Heart left ventricle (tissue), 16 donors: ENCODE data around the gene UBL7. TPM values are rescaled to one million over a fixed set of nuclear protein-coding genes. Genes with fewer than 3 reads are reported as not detected.
"Not testable (repeated sequence)": the region's sequence is repeated elsewhere in the genome, so short reads cannot be mapped to it uniquely, and the experiment has no call there.

ENCODE experiments used
- ATAC-seq, 4 donors: fragments of 200-7000 bp; cut with Tn5 transposase; one replicate each; pipeline ENCODE4 v1.9.1; 2020 to 2022; ENCODE audit warnings: moderate library complexity in 4 of 4, mild to moderate bottlenecking in 3 of 4, moderate number of reproducible peaks in 1 of 4
- DNase-seq, 5 donors: peaks; one replicate each; pipeline ENCODE4 v3.0.0-alpha.2; 2020
- H3K27ac ChIP-seq, 12 donors: fragments of 200-600 bp; sonication (generic) in 4 of 12; one replicate each; pipeline versions ENCODE4 v1.5.0 to v1.8.0; 2016 to 2022; ENCODE audit warnings: mild to moderate bottlenecking in 2 of 12
- H3K27me3 ChIP-seq, 9 donors: fragments of 200-600 bp; sonication (generic) in 2 of 9; one replicate each; pipeline versions ENCODE4 v1.5.1 to v1.8.0; 2016 to 2022; ENCODE audit warnings: mild to moderate bottlenecking in 3 of 9
- H3K36me3 ChIP-seq, 9 donors: fragments of 200-600 bp; sonication (generic) in 2 of 9; one replicate each; pipeline versions ENCODE4 v1.5.0 to v1.8.0; 2018 to 2022; ENCODE audit warnings: mild to moderate bottlenecking in 2 of 9
- H3K4me1 ChIP-seq, 12 donors: fragments of 200-600 bp; sonication (generic) in 4 of 12; one replicate each; pipeline versions ENCODE4 v1.5.0 to v1.8.0; 2016 to 2022; ENCODE audit warnings: mild to moderate bottlenecking in 3 of 12
- H3K4me3 ChIP-seq, 12 donors: fragments of 200-600 bp; sonication (generic) in 4 of 12; one replicate each; pipeline versions ENCODE4 v1.5.0 to v1.8.0; 2017 to 2022; ENCODE audit warnings: mild to moderate bottlenecking in 9 of 12, moderate library complexity in 4 of 12
- H3K9me3 ChIP-seq, 12 donors: fragments of 200-600 bp; sonication (generic) in 4 of 12; one replicate each; pipeline versions ENCODE4 v1.5.0 to v1.8.0; 2016 to 2022; ENCODE audit warnings: mild to moderate bottlenecking in 1 of 12
- CTCF ChIP-seq, 12 donors: fragments of 200-600 bp; sonication (generic) in 4 of 12; IDR thresholded peaks; one replicate each; pipeline versions ENCODE4 v1.5.0 to v1.8.0; 2018 to 2022; ENCODE audit warnings: antibody characterized with exemption in 12 of 12, mild to moderate bottlenecking in 5 of 12
- POLR2A ChIP-seq, 2 donors: fragments of 450-650 bp; IDR thresholded peaks; one replicate each; pipeline ENCODE4 v1.6.1; 2017; ENCODE audit warnings: antibody characterized with exemption in 2 of 2, mild to moderate bottlenecking in 2 of 2, moderate library complexity in 2 of 2
- WGBS, 4 donors: extraction: QIAGEN DNeasy Blood & Tissue Kit in 2 of 4; methylation state at CpG; one replicate each; pipeline versions ENCODE4 v1.1.5 to v1.1.7; 2013 to 2018; 5-methylcytosine and 5-hydroxymethylcytosine counted together
- intact Hi-C, 10 donors: fragments of 100-400 bp; cut with DNase I; formaldehyde crosslinking; loops; one replicate each; pipeline versions ENCODE4 v1.11.1 to v1.14.2; 2022
- polyA plus RNA-seq, 2 donors: library from polyadenylated mRNA; stranded (reverse); fragments of 200-250 nt; gene quantifications; one replicate each; pipeline ENCODE4 v1.2.3, GENCODE V29; 2013
- total RNA-seq, 9 donors: library from RNA; depleted of rRNA in 2 of 9; stranded (reverse); fragments of >200 nt in 2 of 9; fragmentation: NEBNext Ultra II Directional in 3 of 9; extraction: Animal tissue kit (Norgen Biotek cat#: 25700) in 3 of 9; gene quantifications; one replicate each; pipeline versions ENCODE4 v1.1.0 to v1.2.4, GENCODE V29; 2016 to 2023
- donor health status: ischemic (EF 13 %, LVEDD 7.1; RV severe dilation, severe dysfunction).
- donor health status: healthy with polysubstance abuse.
- donor health status: DM: no; HTN: yes; CAD: no.
- donor health status: DM: no; HTN: no; CAD: no.
- donor health status: ischemic (EF 25% LVEDD 6.9; RV normal size, moderate dysfunction).
- donor health status: ischemic (EF 25% LVEDD 5.7; RV mildly dilated, moderate dysfunction).
- donor health status: healthy.
- donor health status: DM: yes; HTN: yes; CAD: no.
- donor health status: ischemic (EF 35%, LVEDD 5.7; RV mildly dilated, moderate dysfunction).
- donor health status: nonischemic (EF 11% LVEDD 7.7; RV severe dilation, severe dysfunction).
- donor health status: DM: yes; HTN: yes; CAD: no.
- donor health status: PGD.
- donor health status: ischemic (EF 29% LVEDD 5.4; RV normal size, mild dysfunction).
- donor health status: nonischemic (EF 23%, LVEDD 6.1; RV moderate dilation, normal function).

Gene UBL7
- total and polyA plus RNA-seq, 11 donors = 40.6 to 102 (median 49.5) TPM

GRCh38 chr15:74464216-74464615 is 3.3 kb upstream of the UBL7 start:
- H3K9me3 ChIP-seq = peaks cover 0 to 9% (median 0%) of the 10 kb centered on the region in 12 donors
- intact Hi-C loops = loop anchor here in 9 of 10 donors (5.0 to 10.0 kb wide), 4 partner anchors 73 to 153 kb away; partner anchors contain the start of genes CLK3 (in 7 of the 9) and ARID3B (in 3 of the 9)

GRCh38 chr15:74463634-74464033 is 2.7 kb upstream of the UBL7 start:
- Histone ChIP-seq H3K4me1 (peaks cover 0 to 22% (median 11%) of the 10 kb centered on the region in 12 donors), H3K9me3 (peaks cover 0 to 9% (median 0%) of the 10 kb centered on the region in 12 donors), H3K27ac (no peak overlapping the region), H3K36me3 (peaks cover 0 to 6% (median 2%) of the 10 kb centered on the region in 9 donors), H3K27me3 (no peaks in the 10 kb centered on the region), H3K4me3 (no peak overlapping the region)
- no peak for TF ChIP-seq POLR2A (IDR thresholded peaks at IDR 0.05)
- no peak for TF ChIP-seq CTCF (IDR thresholded peaks at IDR 0.05)
- intact Hi-C loops = loop anchor here in 9 of 10 donors (5.0 to 10.0 kb wide), 4 partner anchors 74 to 154 kb away; partner anchors contain the start of genes CLK3 (in 7 of the 9) and ARID3B (in 3 of the 9)
- DNase-seq = no peak
- no peak for ATAC-seq

More at GRCh38 chr15:74464216-74464615, 3.3 kb upstream of the UBL7 start:
- no peak for ATAC-seq
- WGBS, 4 donors = 68 to 80% (median 72%) methylated on average over 2 of the region's 2 CpGs
- peaks cover 0 to 22% (median 11%) of the 10 kb centered on the region in 12 donors for H3K4me1 ChIP-seq
- TF ChIP-seq POLR2A (IDR thresholded peaks at IDR 0.05) (no peak), CTCF (IDR thresholded peaks at IDR 0.05) (no peak)
- H3K27ac ChIP-seq = no peak overlapping the region
- no peak for DNase-seq
- no peaks in the 10 kb centered on the region for H3K27me3 ChIP-seq
- no peak overlapping the region for H3K4me3 ChIP-seq
- peaks cover 0 to 5% (median 0%) of the 10 kb centered on the region in 9 donors for H3K36me3 ChIP-seq

GRCh38 chr15:74461847-74462511 is 1.0 kb upstream of the UBL7 start:
- no peak for TF ChIP-seq POLR2A (IDR thresholded peaks at IDR 0.05)
- no peak for TF ChIP-seq CTCF (IDR thresholded peaks at IDR 0.05)
- no peaks in the 10 kb centered on the region for H3K27me3 ChIP-seq
- peak overlapping the region; percentile 57 to 96 (median 78) for H3K4me3 ChIP-seq
- intact Hi-C loops = loop anchor here in 9 of 10 donors (5.0 to 10.0 kb wide), 4 partner anchors 75 to 155 kb away; partner anchors contain the start of genes CLK3 (in 7 of the 9) and ARID3B (in 3 of the 9)
- DNase-seq (no peak), ATAC-seq (no peak)
- H3K27ac ChIP-seq = peak overlapping the region in 11 of 12 donors; percentile 78 to 94 (median 86)
- H3K9me3 ChIP-seq = peaks cover 0 to 9% (median 0%) of the 10 kb centered on the region in 12 donors
- peaks cover 0 to 22% (median 11%) of the 10 kb centered on the region in 12 donors for H3K4me1 ChIP-seq
- peaks cover 0 to 22% (median 15%) of the 10 kb centered on the region in 9 donors for H3K36me3 ChIP-seq
- 40 to 46% (median 44%) methylated on average over 8 of the region's 8 CpGs for WGBS, 4 donors

GRCh38 chr15:74460298-74460697 is 662 bp downstream of the UBL7 start:
- WGBS, 4 donors = 53 to 62% (median 59%) methylated on average over 2 of the region's 2 CpGs
- intact Hi-C loops = loop anchor here in 9 of 10 donors (5.0 to 10.0 kb wide), 4 partner anchors 77 to 157 kb away; partner anchors contain the start of genes CLK3 (in 7 of the 9) and ARID3B (in 3 of the 9)
- H3K27ac ChIP-seq = peak overlapping the region; percentile 49 to 94 (median 86)

GRCh38 chr15:74459798-74460197 is 1.2 kb downstream of the UBL7 start:
- Histone ChIP-seq H3K4me3 (peak overlapping the region in 6 of 12 donors; percentile 72 to 96 (median 82)), H3K36me3 (peaks cover 0 to 40% (median 37%) of the 10 kb centered on the region in 9 donors), H3K4me1 (peaks cover 0 to 30% (median 11%) of the 10 kb centered on the region in 12 donors)
- 92 to 96% (median 96%) methylated on average over 14 of the region's 14 CpGs for WGBS, 4 donors
- not testable (repeated sequence) for H3K27ac ChIP-seq, ATAC-seq, H3K9me3 ChIP-seq, DNase-seq, H3K27me3 ChIP-seq
- intact Hi-C loops = loop anchor here in 9 of 10 donors (5.0 to 10.0 kb wide), 4 partner anchors 78 to 158 kb away; partner anchors contain the start of genes CLK3 (in 7 of the 9) and ARID3B (in 3 of the 9)

More at GRCh38 chr15:74460298-74460697, 662 bp downstream of the UBL7 start:
- peak overlapping the region; percentile 57 to 96 (median 78) for H3K4me3 ChIP-seq
- peaks cover 0 to 35% (median 32%) of the 10 kb centered on the region in 9 donors for H3K36me3 ChIP-seq
- H3K4me1 ChIP-seq = peaks cover 0 to 24% (median 11%) of the 10 kb centered on the region in 12 donors
- no peaks in the 10 kb centered on the region for H3K27me3 ChIP-seq
- ATAC-seq = no peak
- no peak for DNase-seq
- TF ChIP-seq POLR2A (IDR thresholded peaks at IDR 0.05) = no peak
- TF ChIP-seq CTCF (IDR thresholded peaks at IDR 0.05) = no peak
- H3K9me3 ChIP-seq = peaks cover 0 to 9% (median 0%) of the 10 kb centered on the region in 12 donors
